Measurements from ENCODE around the gene PNCK.

DNA sequence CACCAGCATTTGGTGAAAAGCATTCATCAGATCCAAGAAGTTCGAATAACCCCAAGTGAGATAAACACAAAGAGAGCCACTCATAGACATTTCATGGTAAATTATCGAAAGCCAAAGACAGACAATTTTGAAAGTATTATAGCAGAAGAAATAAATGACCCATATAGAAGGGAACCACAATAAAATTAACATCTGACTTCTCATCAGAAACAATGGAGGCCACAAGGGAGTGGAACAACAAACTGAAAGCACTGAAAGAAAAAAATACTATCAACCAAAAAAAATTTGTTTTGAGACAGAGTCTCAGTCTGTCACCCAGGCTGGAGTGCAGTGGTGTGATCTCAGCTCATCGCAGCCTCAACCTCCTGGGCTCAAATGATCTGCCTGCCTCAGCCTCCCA, 14.3 kb downstream of the PNCK start:
- TF ChIP-seq TAF1 (IDR thresholded peaks at IDR 0.05; ENCODE audit: low read depth, low read length): no peak
- no peak for TF ChIP-seq POLR2AphosphoS5 (IDR thresholded peaks at IDR 0.05; ENCODE audit: low read depth, low read length)
- no peak for TF ChIP-seq POLR2A (IDR thresholded peaks at IDR 0.05; ENCODE audit: low read depth, low read length)
- no peak for TF ChIP-seq SPI1 (IDR thresholded peaks at IDR 0.05; ENCODE audit: low read depth, low read length)
- TF ChIP-seq POU2F2 (IDR thresholded peaks at IDR 0.05; ENCODE audit: low read depth, low read length): no peak
- no peak for TF ChIP-seq PAX5 (IDR thresholded peaks at IDR 0.05; ENCODE audit: insufficient read depth, low read length, severe bottlenecking)
